HEK293 (cell line): ENCODE measurements around the gene CPA4.

Experiments used
- CTCF ChIA-PET: fragments of 350-600 bp; formaldehyde crosslinking; extraction: SDS; loops from one replicate; lab custom pipeline; 2021; ENCODE audit warnings: antibody characterized with exemption; lab: Yijun Ruan, JAX
- POLR2A ChIA-PET: fragments of 300-600 bp; formaldehyde crosslinking; extraction: SDS; loops from one replicate; lab custom pipeline; 2020; ENCODE audit warnings: antibody characterized with exemption, inconsistent platforms; lab: Yijun Ruan, JAX
- H3K27ac ChIP-seq: fragments of 200-500 bp; sonication (Bioruptor generic); 2 replicates; pipeline ENCODE4 v1.5.1; 2014; ENCODE audit warnings: low read depth, low read length, control low read depth, inconsistent platforms; ENCODE audit errors: extremely low read depth
- H3K36me3 ChIP-seq, 2 experiments: fragments of 200-500 bp in 1 of 2; sonication (Bioruptor generic) in 1 of 2; 1 replicate in 1 of 2; 2 replicates in 1 of 2; pipeline ENCODE4 v1.5.1; 2014 to 2017; ENCODE audit warnings: inconsistent platforms in 2 of 2, low read length in 2 of 2; ENCODE audit not compliant: control insufficient read depth in 2 of 2, insufficient read depth in 1 of 2
- H3K4me1 ChIP-seq: fragments of 200-500 bp; sonication (Bioruptor generic); 2 replicates; pipeline ENCODE4 v1.5.1; 2014; ENCODE audit warnings: mild to moderate bottlenecking, low read length, inconsistent platforms; ENCODE audit not compliant: control insufficient read depth, insufficient read depth
- H3K4me3 ChIP-seq: 2 replicates; pipeline ENCODE4 v1.5.1; 2011; ENCODE audit warnings: low read depth, mild to moderate bottlenecking, control low read depth, low read length, moderate library complexity
- H3K9me3 ChIP-seq: fragments of 200-500 bp; sonication (Bioruptor generic); 2 replicates; pipeline ENCODE4 v1.5.1; 2014; ENCODE audit warnings: low read depth, low read length, inconsistent platforms; ENCODE audit not compliant: control insufficient read depth, insufficient read depth
- SCRT2 ChIP-seq: fragments of 450-650 bp; formaldehyde crosslinking; IDR thresholded peaks from 2 replicates; pipeline ENCODE4 v1.5.1; 2016; ENCODE audit warnings: missing biosample characterization, missing genetic modification characterization
- ZFHX2 ChIP-seq: fragments of 450-650 bp; formaldehyde crosslinking; conservative IDR thresholded peaks from 2 replicates; pipeline ENCODE4 v1.5.1; 2016; ENCODE audit warnings: missing biosample characterization, missing genetic modification characterization
- ZNF214 ChIP-seq: fragments of 450-650 bp; formaldehyde crosslinking; IDR thresholded peaks from 2 replicates; pipeline ENCODE4 v1.5.1; 2017; ENCODE audit warnings: missing biosample characterization, mild to moderate bottlenecking, missing genetic modification characterization, borderline replicate concordance
- ZNF221 ChIP-seq: fragments of 450-650 bp; formaldehyde crosslinking; IDR thresholded peaks from 2 replicates; pipeline ENCODE4 v1.5.1; 2017; ENCODE audit warnings: missing biosample characterization, missing genetic modification characterization, borderline replicate concordance
- ZNF223 ChIP-seq: fragments of 450-650 bp; formaldehyde crosslinking; IDR thresholded peaks from 2 replicates; pipeline ENCODE4 v1.5.1; 2016; ENCODE audit warnings: missing biosample characterization, missing genetic modification characterization
- ZNF529 ChIP-seq: fragments of 450-650 bp; formaldehyde crosslinking; IDR thresholded peaks from 2 replicates; pipeline ENCODE4 v1.5.1; 2017; ENCODE audit warnings: missing genetic modification characterization, missing biosample characterization; ENCODE audit not compliant: insufficient replicate concordance
- ZNF530 ChIP-seq: fragments of 450-650 bp; formaldehyde crosslinking; IDR thresholded peaks from 2 replicates; pipeline ENCODE4 v1.5.1; 2016; ENCODE audit warnings: low read depth, missing biosample characterization, missing genetic modification characterization
- ZNF558 ChIP-seq: fragments of 450-650 bp; formaldehyde crosslinking; IDR thresholded peaks from 2 replicates; pipeline ENCODE4 v1.5.1; 2016; ENCODE audit warnings: missing biosample characterization, missing genetic modification characterization
- ZNF561 ChIP-seq: fragments of 450-650 bp; IDR thresholded peaks from 2 replicates; pipeline ENCODE4 v1.5.1; 2018; ENCODE audit warnings: missing biosample characterization, missing genetic modification characterization, borderline replicate concordance
- ZNF76 ChIP-seq: fragments of 450-650 bp; formaldehyde crosslinking; IDR thresholded peaks from 2 replicates; pipeline ENCODE4; 2016; ENCODE audit warnings: low read depth, missing biosample characterization, missing genetic modification characterization, borderline replicate concordance
- TF ChIP-seq, protein P1 (sequence below): fragments of 450-650 bp; formaldehyde crosslinking; IDR thresholded peaks from 2 replicates; pipeline ENCODE4 v1.5.1; 2016; ENCODE audit warnings: missing biosample characterization, missing genetic modification characterization
- TF ChIP-seq, protein P2 (sequence below): fragments of 450-650 bp; formaldehyde crosslinking; IDR thresholded peaks from 2 replicates; pipeline ENCODE4 v1.5.1; 2017; ENCODE audit warnings: missing biosample characterization, missing genetic modification characterization
- TF ChIP-seq, protein P3 (sequence below): fragments of 450-650 bp; formaldehyde crosslinking; IDR thresholded peaks from 2 replicates; pipeline ENCODE4 v1.5.1; 2016; ENCODE audit warnings: missing biosample characterization, missing genetic modification characterization
- TF ChIP-seq, protein P4 (sequence below): fragments of 450-650 bp; formaldehyde crosslinking; IDR thresholded peaks from 2 replicates; pipeline ENCODE4 v1.5.1; 2016; ENCODE audit warnings: missing biosample characterization, missing genetic modification characterization, low read depth
- TF ChIP-seq, protein P5 (sequence below): fragments of 450-650 bp; formaldehyde crosslinking; IDR thresholded peaks from 2 replicates; pipeline ENCODE4 v1.5.1; 2016; ENCODE audit warnings: missing biosample characterization, missing genetic modification characterization, borderline replicate concordance

CPA4 gene

DNA sequence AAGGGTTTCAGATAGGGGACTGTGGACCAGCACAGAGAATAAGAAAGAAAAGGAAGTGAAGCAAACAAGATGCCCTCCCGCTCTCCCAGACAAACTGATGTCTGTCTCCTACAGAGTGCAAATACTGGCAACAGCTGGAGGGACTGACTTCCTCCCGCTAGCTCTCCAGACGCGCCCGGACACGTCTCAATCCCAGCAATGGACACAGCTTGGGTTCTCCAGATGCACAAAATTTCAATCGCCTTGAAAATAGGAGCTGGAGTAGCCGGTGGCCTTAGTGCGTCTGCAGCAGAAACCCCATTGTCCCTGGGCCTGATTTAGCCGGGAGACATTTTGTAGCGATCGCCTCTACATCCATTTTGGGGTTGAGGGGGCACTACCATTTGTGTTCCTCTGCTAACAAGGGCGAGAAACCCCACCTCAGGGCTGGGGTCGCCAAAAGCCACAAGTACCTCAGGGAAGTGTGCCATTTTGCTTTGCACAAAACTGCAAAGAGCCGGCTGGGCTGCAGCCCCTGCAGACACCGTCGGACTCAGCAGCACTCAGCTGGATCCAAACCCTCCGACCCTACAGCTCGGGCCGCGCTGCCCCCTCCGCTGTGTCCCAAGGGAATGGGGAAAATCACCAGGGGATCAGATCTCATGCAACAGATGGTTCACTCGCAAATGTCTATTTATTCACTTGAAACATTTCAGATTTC is 20.4 kb upstream of the CPA4 start:
- Histone ChIP-seq H3K4me3 (no peak overlapping the region), H3K9me3 (no peaks in the 10 kb centered on the region), H3K27ac (no peak overlapping the region), H3K4me1 (no peaks in the 10 kb centered on the region), H3K36me3 (no peaks in the 10 kb centered on the region)
- CTCF ChIA-PET, result no interaction called here
- POLR2A ChIA-PET, result no interaction called here
- TF ChIP-seq, protein P1, sequence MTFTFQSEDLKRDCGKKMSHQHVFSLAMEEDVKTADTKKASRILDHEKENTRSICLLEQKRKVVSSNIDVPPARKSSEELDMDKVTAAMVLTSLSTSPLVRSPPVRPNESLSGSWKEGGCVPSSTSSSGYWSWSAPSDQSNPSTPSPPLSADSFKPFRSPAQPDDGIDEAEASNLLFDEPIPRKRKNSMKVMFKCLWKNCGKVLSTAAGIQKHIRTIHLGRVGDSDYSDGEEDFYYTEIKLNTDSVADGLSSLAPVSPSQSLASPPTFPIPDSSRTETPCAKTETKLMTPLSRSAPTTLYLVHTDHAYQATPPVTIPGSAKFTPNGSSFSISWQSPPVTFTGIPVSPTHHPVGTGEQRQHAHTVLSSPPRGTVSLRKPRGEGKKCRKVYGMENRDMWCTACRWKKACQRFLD, result no peak
- TF ChIP-seq SCRT2 (peak; percentile 42; the same call in 1 of the 2 replicates), ZNF221 (tag by site-specific recombination) (no peak)
- TF ChIP-seq, all 188 proteins: peak for 1

DNA sequence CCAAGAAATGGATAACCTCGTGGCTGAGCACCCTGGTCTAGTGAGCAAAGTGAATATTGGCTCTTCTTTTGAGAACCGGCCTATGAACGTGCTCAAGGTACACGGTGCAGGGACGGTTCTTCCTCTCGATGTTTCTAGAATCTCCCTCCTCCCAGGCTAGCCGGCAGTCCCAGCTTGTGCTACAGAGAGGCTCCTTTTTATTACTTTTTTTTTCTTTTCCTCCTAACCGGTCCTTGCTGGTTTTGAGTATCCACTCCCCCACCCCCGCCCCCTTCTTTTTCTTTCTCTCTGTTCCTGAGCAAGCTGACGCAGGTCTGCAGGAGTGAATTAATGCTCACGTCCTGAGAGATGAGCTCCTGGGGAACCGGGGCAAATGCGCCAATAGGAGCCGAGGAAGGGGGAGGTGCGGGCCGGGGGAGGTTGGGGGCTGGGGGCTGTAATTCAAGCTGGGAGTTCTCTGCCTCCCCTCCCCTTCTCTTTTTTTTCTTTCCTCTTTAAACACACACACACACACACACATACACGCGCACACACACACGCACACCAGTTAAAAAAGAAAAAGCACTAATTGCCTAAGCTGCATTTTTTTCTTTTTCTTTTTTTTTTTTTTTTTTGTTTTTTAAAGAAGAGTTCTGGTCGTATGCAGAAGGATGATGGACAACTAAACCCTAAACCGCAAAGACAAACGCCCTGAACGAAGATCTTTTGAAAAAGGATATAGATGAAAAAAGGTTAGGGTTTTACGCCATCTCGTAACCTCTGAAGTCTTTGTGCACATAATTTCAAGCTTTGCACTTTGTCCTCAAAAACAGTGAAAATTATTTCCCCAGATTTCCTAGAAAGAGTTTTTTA is 19.7 kb upstream of the CPA4 start:
- TF ChIP-seq ZNF214 (tag by site-specific recombination), result no peak
- TF ChIP-seq ZNF223 (tag by site-specific recombination), result no peak
- TF ChIP-seq ZNF529 (tag by site-specific recombination), result no peak
- TF ChIP-seq ZFHX2 (tag by site-specific recombination), result 0 out of 2 replicates have a peak, but pooled peaks have one; percentile 5
- TF ChIP-seq, protein P2, sequence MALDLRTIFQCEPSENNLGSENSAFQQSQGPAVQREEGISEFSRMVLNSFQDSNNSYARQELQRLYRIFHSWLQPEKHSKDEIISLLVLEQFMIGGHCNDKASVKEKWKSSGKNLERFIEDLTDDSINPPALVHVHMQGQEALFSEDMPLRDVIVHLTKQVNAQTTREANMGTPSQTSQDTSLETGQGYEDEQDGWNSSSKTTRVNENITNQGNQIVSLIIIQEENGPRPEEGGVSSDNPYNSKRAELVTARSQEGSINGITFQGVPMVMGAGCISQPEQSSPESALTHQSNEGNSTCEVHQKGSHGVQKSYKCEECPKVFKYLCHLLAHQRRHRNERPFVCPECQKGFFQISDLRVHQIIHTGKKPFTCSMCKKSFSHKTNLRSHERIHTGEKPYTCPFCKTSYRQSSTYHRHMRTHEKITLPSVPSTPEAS (tag by site-specific recombination), result 0 out of 2 replicates have a peak, but pooled peaks have one; percentile 37
- CTCF ChIA-PET, result interaction anchor here (1.4 kb wide), 1 partner anchor 9 kb away, joined by 3 read pairs; no protein-coding TSS in a partner anchor
- Histone ChIP-seq H3K4me1 (no peaks in the 10 kb centered on the region), H3K4me3 (no peak overlapping the region), H3K27ac (no peak overlapping the region), H3K9me3 (no peaks in the 10 kb centered on the region), H3K36me3 (no peaks in the 10 kb centered on the region)
- POLR2A ChIA-PET, result interaction anchor here (0.6 kb wide), 1 partner anchor 1570 kb away, joined by 5 read pairs; no protein-coding TSS in a partner anchor

DNA sequence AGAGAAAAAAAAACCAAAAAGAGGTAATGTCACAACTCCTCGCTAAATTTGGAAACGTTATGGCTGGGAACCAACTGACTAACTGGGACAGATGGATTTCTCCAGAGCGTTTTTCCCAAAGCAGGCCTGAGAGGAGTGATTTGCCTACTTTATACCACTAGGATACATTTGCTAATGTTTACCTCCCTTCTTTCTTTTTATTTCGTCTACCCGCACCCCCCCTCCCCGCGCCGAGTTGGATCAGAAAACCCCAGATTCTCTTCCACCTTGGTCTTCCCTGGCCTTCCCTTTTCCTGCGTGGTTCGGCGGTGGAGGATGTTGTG is 19.1 kb upstream of the CPA4 start:
- Histone ChIP-seq H3K36me3 (no peaks in the 10 kb centered on the region), H3K4me3 (no peak overlapping the region), H3K4me1 (no peaks in the 10 kb centered on the region), H3K9me3 (no peaks in the 10 kb centered on the region), H3K27ac (no peak overlapping the region)
- POLR2A ChIA-PET, result no interaction called here
- CTCF ChIA-PET, result interaction anchor here (1.4 kb wide), 1 partner anchor 10 kb away, joined by 3 read pairs; no protein-coding TSS in a partner anchor
- TF ChIP-seq ZFHX2 (tag by site-specific recombination) (no peak), ZNF558 (tag by site-specific recombination) (no peak), ZNF221 (tag by site-specific recombination) (no peak), ZNF76 (no peak), ZNF561 (tag by site-specific recombination) (no peak), ZNF530 (tag by site-specific recombination) (no peak)
- TF ChIP-seq, protein P3, sequence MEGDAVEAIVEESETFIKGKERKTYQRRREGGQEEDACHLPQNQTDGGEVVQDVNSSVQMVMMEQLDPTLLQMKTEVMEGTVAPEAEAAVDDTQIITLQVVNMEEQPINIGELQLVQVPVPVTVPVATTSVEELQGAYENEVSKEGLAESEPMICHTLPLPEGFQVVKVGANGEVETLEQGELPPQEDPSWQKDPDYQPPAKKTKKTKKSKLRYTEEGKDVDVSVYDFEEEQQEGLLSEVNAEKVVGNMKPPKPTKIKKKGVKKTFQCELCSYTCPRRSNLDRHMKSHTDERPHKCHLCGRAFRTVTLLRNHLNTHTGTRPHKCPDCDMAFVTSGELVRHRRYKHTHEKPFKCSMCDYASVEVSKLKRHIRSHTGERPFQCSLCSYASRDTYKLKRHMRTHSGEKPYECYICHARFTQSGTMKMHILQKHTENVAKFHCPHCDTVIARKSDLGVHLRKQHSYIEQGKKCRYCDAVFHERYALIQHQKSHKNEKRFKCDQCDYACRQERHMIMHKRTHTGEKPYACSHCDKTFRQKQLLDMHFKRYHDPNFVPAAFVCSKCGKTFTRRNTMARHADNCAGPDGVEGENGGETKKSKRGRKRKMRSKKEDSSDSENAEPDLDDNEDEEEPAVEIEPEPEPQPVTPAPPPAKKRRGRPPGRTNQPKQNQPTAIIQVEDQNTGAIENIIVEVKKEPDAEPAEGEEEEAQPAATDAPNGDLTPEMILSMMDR (tag by site-specific recombination), result no peak
- TF ChIP-seq, protein P4, sequence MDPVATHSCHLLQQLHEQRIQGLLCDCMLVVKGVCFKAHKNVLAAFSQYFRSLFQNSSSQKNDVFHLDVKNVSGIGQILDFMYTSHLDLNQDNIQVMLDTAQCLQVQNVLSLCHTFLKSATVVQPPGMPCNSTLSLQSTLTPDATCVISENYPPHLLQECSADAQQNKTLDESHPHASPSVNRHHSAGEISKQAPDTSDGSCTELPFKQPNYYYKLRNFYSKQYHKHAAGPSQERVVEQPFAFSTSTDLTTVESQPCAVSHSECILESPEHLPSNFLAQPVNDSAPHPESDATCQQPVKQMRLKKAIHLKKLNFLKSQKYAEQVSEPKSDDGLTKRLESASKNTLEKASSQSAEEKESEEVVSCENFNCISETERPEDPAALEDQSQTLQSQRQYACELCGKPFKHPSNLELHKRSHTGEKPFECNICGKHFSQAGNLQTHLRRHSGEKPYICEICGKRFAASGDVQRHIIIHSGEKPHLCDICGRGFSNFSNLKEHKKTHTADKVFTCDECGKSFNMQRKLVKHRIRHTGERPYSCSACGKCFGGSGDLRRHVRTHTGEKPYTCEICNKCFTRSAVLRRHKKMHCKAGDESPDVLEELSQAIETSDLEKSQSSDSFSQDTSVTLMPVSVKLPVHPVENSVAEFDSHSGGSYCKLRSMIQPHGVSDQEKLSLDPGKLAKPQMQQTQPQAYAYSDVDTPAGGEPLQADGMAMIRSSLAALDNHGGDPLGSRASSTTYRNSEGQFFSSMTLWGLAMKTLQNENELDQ (tag by site-specific recombination), result no peak
- TF ChIP-seq, protein P5, sequence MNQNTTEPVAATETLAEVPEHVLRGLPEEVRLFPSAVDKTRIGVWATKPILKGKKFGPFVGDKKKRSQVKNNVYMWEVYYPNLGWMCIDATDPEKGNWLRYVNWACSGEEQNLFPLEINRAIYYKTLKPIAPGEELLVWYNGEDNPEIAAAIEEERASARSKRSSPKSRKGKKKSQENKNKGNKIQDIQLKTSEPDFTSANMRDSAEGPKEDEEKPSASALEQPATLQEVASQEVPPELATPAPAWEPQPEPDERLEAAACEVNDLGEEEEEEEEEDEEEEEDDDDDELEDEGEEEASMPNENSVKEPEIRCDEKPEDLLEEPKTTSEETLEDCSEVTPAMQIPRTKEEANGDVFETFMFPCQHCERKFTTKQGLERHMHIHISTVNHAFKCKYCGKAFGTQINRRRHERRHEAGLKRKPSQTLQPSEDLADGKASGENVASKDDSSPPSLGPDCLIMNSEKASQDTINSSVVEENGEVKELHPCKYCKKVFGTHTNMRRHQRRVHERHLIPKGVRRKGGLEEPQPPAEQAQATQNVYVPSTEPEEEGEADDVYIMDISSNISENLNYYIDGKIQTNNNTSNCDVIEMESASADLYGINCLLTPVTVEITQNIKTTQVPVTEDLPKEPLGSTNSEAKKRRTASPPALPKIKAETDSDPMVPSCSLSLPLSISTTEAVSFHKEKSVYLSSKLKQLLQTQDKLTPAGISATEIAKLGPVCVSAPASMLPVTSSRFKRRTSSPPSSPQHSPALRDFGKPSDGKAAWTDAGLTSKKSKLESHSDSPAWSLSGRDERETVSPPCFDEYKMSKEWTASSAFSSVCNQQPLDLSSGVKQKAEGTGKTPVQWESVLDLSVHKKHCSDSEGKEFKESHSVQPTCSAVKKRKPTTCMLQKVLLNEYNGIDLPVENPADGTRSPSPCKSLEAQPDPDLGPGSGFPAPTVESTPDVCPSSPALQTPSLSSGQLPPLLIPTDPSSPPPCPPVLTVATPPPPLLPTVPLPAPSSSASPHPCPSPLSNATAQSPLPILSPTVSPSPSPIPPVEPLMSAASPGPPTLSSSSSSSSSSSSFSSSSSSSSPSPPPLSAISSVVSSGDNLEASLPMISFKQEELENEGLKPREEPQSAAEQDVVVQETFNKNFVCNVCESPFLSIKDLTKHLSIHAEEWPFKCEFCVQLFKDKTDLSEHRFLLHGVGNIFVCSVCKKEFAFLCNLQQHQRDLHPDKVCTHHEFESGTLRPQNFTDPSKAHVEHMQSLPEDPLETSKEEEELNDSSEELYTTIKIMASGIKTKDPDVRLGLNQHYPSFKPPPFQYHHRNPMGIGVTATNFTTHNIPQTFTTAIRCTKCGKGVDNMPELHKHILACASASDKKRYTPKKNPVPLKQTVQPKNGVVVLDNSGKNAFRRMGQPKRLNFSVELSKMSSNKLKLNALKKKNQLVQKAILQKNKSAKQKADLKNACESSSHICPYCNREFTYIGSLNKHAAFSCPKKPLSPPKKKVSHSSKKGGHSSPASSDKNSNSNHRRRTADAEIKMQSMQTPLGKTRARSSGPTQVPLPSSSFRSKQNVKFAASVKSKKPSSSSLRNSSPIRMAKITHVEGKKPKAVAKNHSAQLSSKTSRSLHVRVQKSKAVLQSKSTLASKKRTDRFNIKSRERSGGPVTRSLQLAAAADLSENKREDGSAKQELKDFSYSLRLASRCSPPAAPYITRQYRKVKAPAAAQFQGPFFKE (tag by site-specific recombination), result no peak
